ENCODE measurements around the gene EXD3.

Gene EXD3

GRCh38 chr9:137313326-137313936 is 109.5 kb downstream of the EXD3 start:
- DNase-seq: no peak

- no peak for DNase-seq
Measured at GRCh38 chr9:137312852-137313325, 110.1 kb downstream of the EXD3 start.

GRCh38 chr9:137311986-137312851 is 110.7 kb downstream of the EXD3 start:
- DNase-seq: no peak

- no peak for DNase-seq
Measured at GRCh38 chr9:137311171-137311985, 111.6 kb downstream of the EXD3 start.

- DNase-seq: no peak
Measured at GRCh38 chr9:137310189-137311052, 112.5 kb downstream of the EXD3 start.

- DNase-seq: no peak
Measured at GRCh38 chr9:137309368-137310188, 113.4 kb downstream of the EXD3 start.

- no peak for DNase-seq
Measured at GRCh38 chr9:137308057-137308619, 114.8 kb downstream of the EXD3 start.

GRCh38 chr9:137307255-137308056 is 115.5 kb downstream of the EXD3 start:
- no peak for DNase-seq

- no peak for DNase-seq
Measured at GRCh38 chr9:137306850-137307254, 116.1 kb downstream of the EXD3 start.

- DNase-seq: no peak
Measured at GRCh38 chr9:137306066-137306849, 116.7 kb downstream of the EXD3 start.

GRCh38 chr9:137305798-137306065 is 117.2 kb downstream of the EXD3 start:
- DNase-seq: no peak

GRCh38 chr9:137305060-137305797 is 117.7 kb downstream of the EXD3 start:
- peak; percentile 65 for DNase-seq

- DNase-seq: no peak
Measured at GRCh38 chr9:137304383-137305059, 118.4 kb downstream of the EXD3 start.

- no peak for DNase-seq
Measured at GRCh38 chr9:137303893-137304382, 119.0 kb downstream of the EXD3 start.

- DNase-seq: no peak
Measured at GRCh38 chr9:137303151-137303892, 119.6 kb downstream of the EXD3 start.

GRCh38 chr9:137302449-137303150 is 120.4 kb downstream of the EXD3 start:
- peak; percentile 50 for DNase-seq

- peak; percentile 83 for DNase-seq
Measured at GRCh38 chr9:137302118-137302448, 120.9 kb downstream of the EXD3 start, which contains the start of gene NRARP. Gene NRARP, minus strand, starts transcription at chr9:137302271. Its CDS starts 343 bp downstream, at chr9:137301928.

Data from hematopoietic multipotent progenitor cell treated with erythropoietin and hydrocortisone succinate and interleukin-3 and kit ligand, for 8 days (in vitro differentiated cells).